Suprapubic skin (tissue), 4 donors: ENCODE results near the gene SBK2. TPM values are rescaled to one million over a fixed set of nuclear protein-coding genes. Genes with fewer than 3 reads are reported as not detected.

Source experiments
- DNase-seq, 2 donors: peaks; one replicate each; pipeline ENCODE4 v3.0.0-alpha.2; 2019; ENCODE audit warnings: low spot score in 2 of 2
- H3K27ac ChIP-seq: fragments of 200-600 bp; sonication (generic); one replicate; pipeline ENCODE4 v1.5.1; 2019
- H3K27me3 ChIP-seq: fragments of 200-600 bp; sonication (generic); one replicate; pipeline ENCODE4 v1.5.1; 2019
- H3K36me3 ChIP-seq: fragments of 200-600 bp; sonication (generic); one replicate; pipeline ENCODE4 v1.5.1; 2019
- H3K4me1 ChIP-seq: fragments of 200-600 bp; sonication (generic); one replicate; pipeline ENCODE4 v1.5.1; 2019
- H3K4me3 ChIP-seq: fragments of 200-600 bp; sonication (generic); one replicate; pipeline ENCODE4 v1.5.1; 2019; ENCODE audit warnings: mild to moderate bottlenecking
- H3K9me3 ChIP-seq: fragments of 200-600 bp; sonication (generic); one replicate; pipeline ENCODE4 v1.5.1; 2019
- CTCF ChIP-seq, 2 donors: fragments of 200-600 bp in 1 of 2; fragments of 450-650 bp in 1 of 2; sonication (generic) in 1 of 2; IDR thresholded peaks; one replicate each; pipeline ENCODE4 v1.5.1; 2016 to 2019; ENCODE audit warnings: antibody characterized with exemption in 2 of 2, mild to moderate bottlenecking in 1 of 2, moderate library complexity in 1 of 2
- EP300 ChIP-seq: sonication (generic); formaldehyde crosslinking; IDR thresholded peaks from one replicate; pipeline ENCODE4 v1.6.1; 2017; ENCODE audit warnings: antibody characterized with exemption
- POLR2A ChIP-seq, 2 donors: fragments of 450-650 bp; IDR thresholded peaks; one replicate each; pipeline ENCODE4 v1.6.1; 2017; ENCODE audit warnings: antibody characterized with exemption in 2 of 2, mild to moderate bottlenecking in 2 of 2, moderate library complexity in 2 of 2
- POLR2AphosphoS5 ChIP-seq, 3 donors: sonication (generic); formaldehyde crosslinking; IDR thresholded peaks; one replicate each; pipeline ENCODE4 v1.6.1; 2017; ENCODE audit warnings: antibody characterized with exemption in 3 of 3
- WGBS: methylation state at CpG from one replicate; pipeline ENCODE4 v1.1.5; 2018; 5-methylcytosine and 5-hydroxymethylcytosine counted together
- total RNA-seq, 4 donors: library from RNA; depleted of rRNA; stranded (reverse); fragments of >200 nt; gene quantifications; one replicate each; pipeline ENCODE4 v1.1.0, GENCODE V29; 2016

Gene SBK2
- total RNA-seq, 4 donors from 2014 or later = not detected

- Histone ChIP-seq H3K4me1 (peaks cover 10% of the 10 kb centered on the region), H3K27ac (no peak overlapping the region), H3K9me3 (no peaks in the 10 kb centered on the region), H3K27me3 (no peaks in the 10 kb centered on the region), H3K36me3 (no peaks in the 10 kb centered on the region), H3K4me3 (peak overlapping the region; percentile 48)
- 39% methylated on average over 13 of the region's 13 CpGs for WGBS
- TF ChIP-seq CTCF (IDR thresholded peaks at IDR 0.05) (no peak), POLR2A (IDR thresholded peaks at IDR 0.05) (no peak), POLR2AphosphoS5 (IDR thresholded peaks at IDR 0.05) (no peak), EP300 (no peak)
- DNase-seq = no peak
Measured at GRCh38 chr19:55504252-55504603, 32.7 kb downstream of the SBK2 start.

- DNase-seq = peak; percentile 94 to 96
- peaks cover 10% of the 10 kb centered on the region for H3K4me1 ChIP-seq
- no peak overlapping the region for H3K27ac ChIP-seq
- peak overlapping the region; percentile 48 for H3K4me3 ChIP-seq
- no peaks in the 10 kb centered on the region for H3K36me3 ChIP-seq
- TF ChIP-seq EP300 (no peak), POLR2AphosphoS5 (IDR thresholded peaks at IDR 0.05) (peak in 1 of 3 donors; percentile 37), CTCF (IDR thresholded peaks at IDR 0.05) (peak; percentile 95 to 98)
- 15% methylated on average over 49 of the region's 64 CpGs for WGBS
- no peaks in the 10 kb centered on the region for H3K27me3 ChIP-seq
- no peaks in the 10 kb centered on the region for H3K9me3 ChIP-seq
Measured at GRCh38 chr19:55503502-55504251, 33.3 kb downstream of the SBK2 start.

GRCh38 chr19:55503157-55503501 is 33.8 kb downstream of the SBK2 start:
- WGBS = 79% methylated on average over 17 of the region's 17 CpGs
- H3K4me3 ChIP-seq = no peak overlapping the region
- TF ChIP-seq CTCF (IDR thresholded peaks at IDR 0.05) = no peak
- no peak for TF ChIP-seq POLR2A (IDR thresholded peaks at IDR 0.05)
- no peak for TF ChIP-seq POLR2AphosphoS5 (IDR thresholded peaks at IDR 0.05)
- no peak for TF ChIP-seq EP300
- H3K9me3 ChIP-seq = no peaks in the 10 kb centered on the region
- H3K36me3 ChIP-seq = no peaks in the 10 kb centered on the region
- no peak for DNase-seq
- peaks cover 10% of the 10 kb centered on the region for H3K4me1 ChIP-seq
- H3K27me3 ChIP-seq = no peaks in the 10 kb centered on the region
- H3K27ac ChIP-seq = no peak overlapping the region

- no peak overlapping the region for H3K27ac ChIP-seq
- H3K9me3 ChIP-seq = no peaks in the 10 kb centered on the region
- DNase-seq = no peak
- H3K4me1 ChIP-seq = peaks cover 10% of the 10 kb centered on the region
- no peak overlapping the region for H3K4me3 ChIP-seq
- H3K27me3 ChIP-seq = no peaks in the 10 kb centered on the region
- TF ChIP-seq POLR2A (IDR thresholded peaks at IDR 0.05) (no peak), EP300 (no peak), CTCF (IDR thresholded peaks at IDR 0.05) (no peak), POLR2AphosphoS5 (IDR thresholded peaks at IDR 0.05) (no peak)
- 94% methylated on average over 7 of the region's 9 CpGs for WGBS
- H3K36me3 ChIP-seq = no peaks in the 10 kb centered on the region
Measured at GRCh38 chr19:55502197-55502952, 34.6 kb downstream of the SBK2 start.

- H3K36me3 ChIP-seq = no peaks in the 10 kb centered on the region
- no peak for TF ChIP-seq EP300
- TF ChIP-seq POLR2A (IDR thresholded peaks at IDR 0.05) = no peak
- no peak for TF ChIP-seq CTCF (IDR thresholded peaks at IDR 0.05)
- no peak for TF ChIP-seq POLR2AphosphoS5 (IDR thresholded peaks at IDR 0.05)
- H3K9me3 ChIP-seq = no peaks in the 10 kb centered on the region
- WGBS = 90% methylated on average over 26 of the region's 26 CpGs
- no peak overlapping the region for H3K27ac ChIP-seq
- no peak overlapping the region for H3K4me3 ChIP-seq
- DNase-seq = no peak
- H3K27me3 ChIP-seq = no peaks in the 10 kb centered on the region
- peaks cover 10% of the 10 kb centered on the region for H3K4me1 ChIP-seq
Measured at GRCh38 chr19:55500368-55500952, 36.5 kb downstream of the SBK2 start.
